GM12872 (cell line): ENCODE measurements around the gene KIFAP3.
A peak's percentile ranks its signal among the peaks of the same experiment; 100 is the strongest.

ENCODE experiments used
- TF ChIP-seq, protein P1 (sequence below): IDR thresholded peaks from 3 replicates; pipeline ENCODE4 v1.5.1; 2011; ENCODE audit warnings: low read depth, mild to moderate bottlenecking, low read length, moderate library complexity; ENCODE audit not compliant: insufficient read depth

KIFAP3 gene

DNA sequence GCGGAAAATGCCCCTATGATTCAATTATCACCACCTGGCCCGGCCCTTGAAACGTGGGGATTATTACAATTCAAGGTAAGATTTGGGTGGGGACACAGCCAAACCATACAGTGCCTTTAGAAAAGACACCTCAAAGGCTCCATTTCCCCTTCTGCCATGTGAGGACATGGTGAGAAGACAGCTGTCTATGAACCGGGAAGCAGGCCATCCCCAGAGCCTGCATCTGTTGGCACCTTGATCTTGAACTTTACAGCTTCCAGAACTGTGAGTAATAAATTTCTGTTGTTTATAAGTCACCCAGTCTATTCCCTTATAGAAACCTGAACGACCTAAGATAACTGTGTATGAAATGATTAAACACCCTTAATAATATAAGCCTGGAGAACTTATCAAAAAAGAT, 61.6 kb downstream of the KIFAP3 start:
- TF ChIP-seq, protein P1, sequence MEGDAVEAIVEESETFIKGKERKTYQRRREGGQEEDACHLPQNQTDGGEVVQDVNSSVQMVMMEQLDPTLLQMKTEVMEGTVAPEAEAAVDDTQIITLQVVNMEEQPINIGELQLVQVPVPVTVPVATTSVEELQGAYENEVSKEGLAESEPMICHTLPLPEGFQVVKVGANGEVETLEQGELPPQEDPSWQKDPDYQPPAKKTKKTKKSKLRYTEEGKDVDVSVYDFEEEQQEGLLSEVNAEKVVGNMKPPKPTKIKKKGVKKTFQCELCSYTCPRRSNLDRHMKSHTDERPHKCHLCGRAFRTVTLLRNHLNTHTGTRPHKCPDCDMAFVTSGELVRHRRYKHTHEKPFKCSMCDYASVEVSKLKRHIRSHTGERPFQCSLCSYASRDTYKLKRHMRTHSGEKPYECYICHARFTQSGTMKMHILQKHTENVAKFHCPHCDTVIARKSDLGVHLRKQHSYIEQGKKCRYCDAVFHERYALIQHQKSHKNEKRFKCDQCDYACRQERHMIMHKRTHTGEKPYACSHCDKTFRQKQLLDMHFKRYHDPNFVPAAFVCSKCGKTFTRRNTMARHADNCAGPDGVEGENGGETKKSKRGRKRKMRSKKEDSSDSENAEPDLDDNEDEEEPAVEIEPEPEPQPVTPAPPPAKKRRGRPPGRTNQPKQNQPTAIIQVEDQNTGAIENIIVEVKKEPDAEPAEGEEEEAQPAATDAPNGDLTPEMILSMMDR = no peak

DNA sequence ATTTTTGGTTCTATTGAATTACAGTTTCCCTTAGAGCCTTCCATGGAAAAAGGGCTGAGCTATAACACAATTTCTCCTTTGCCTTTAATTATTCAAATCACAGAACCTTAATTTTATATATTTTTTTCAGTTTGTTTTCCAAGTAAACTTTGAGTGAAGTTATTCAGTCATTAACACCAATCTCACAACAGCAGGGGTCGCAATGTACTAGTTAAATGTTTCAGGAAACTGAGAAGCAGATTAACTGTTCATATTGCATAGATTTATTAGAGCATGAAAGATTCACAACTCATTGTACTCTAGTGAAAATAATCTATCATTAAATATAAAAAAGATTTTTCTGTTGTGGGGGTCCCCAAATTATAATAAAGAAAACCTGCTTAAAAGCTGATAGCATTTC, 64.1 kb downstream of the KIFAP3 start:
- TF ChIP-seq, protein P1 = peak; percentile 41; the same call in 2 of the 3 replicates

DNA sequence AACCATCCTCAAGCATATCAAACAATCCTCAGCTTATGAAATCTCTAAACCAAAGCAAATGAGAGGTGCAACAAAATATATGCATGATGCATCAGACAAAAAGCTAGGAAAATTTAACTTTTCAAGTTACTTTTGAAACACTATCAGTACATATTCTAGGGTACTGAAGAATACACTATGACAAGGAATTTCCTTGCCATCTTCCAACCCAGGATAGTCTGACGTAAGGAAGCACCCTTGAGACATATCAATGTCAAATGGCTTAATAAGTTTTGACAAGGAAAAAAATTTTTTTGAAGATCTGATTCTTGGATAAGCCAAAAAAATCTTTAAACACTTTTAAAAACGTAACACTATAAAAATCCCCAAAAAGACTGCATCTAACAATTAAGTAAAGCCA, 64.9 kb downstream of the KIFAP3 start:
- TF ChIP-seq, protein P1 = no peak

DNA sequence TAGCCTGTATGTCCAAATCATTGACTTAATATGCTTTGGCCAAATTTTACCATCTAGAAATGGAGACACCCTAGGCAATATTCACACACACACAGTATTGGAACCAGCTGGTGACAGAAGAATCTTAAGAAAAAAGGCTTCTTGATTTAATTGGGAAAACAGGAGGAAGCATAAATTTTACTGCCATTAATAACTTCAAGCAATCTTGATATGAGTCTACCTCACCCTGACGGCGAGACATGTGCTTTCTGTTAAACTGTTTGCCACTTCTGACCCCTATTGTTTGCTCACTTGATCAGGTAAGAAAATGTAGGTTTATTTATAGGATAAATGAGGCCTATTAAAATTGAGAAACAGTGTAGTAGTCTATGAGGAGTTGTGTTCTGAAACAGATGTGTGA, 73.2 kb downstream of the KIFAP3 start:
- TF ChIP-seq, protein P1 = no peak

DNA sequence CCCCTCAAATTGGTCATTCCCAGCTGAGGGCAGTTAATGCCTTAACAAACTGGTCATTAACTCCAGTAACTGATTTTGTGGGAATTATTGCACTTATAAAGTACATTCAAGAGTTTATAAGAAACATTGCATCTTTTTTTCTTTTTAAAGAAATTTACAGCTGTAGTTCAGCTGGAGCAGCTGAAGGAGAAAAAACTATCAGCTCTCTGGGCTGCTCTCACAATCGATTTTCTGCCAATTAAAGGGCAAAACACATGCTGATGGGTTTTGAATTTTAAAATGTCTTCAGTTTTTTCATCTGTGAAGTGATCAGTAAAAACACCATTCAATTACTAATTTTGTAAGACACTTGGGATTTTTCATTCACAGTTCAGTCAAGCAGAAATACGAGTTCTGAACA, 74.7 kb downstream of the KIFAP3 start:
- TF ChIP-seq, protein P1 = no peak

DNA sequence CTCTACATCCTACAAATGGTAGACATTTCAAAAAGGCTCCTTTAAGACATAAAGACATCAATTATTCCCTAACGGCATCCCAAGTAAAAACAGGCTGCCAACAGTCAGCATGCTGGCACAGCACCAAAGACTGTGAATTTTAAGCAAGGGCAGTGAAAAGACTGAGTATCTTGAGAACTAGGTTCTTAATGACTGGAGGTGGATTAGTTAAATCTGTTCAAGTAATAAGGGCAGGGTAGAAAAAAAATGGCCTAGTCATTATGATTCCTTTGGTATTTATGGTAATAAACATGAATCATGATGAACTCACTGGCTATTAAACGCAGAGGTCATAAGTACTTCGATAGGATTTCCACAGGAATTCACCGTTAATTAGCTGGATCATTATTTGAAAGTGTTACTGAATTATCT, 75.2 kb downstream of the KIFAP3 start:
- TF ChIP-seq, protein P1 = no peak

DNA sequence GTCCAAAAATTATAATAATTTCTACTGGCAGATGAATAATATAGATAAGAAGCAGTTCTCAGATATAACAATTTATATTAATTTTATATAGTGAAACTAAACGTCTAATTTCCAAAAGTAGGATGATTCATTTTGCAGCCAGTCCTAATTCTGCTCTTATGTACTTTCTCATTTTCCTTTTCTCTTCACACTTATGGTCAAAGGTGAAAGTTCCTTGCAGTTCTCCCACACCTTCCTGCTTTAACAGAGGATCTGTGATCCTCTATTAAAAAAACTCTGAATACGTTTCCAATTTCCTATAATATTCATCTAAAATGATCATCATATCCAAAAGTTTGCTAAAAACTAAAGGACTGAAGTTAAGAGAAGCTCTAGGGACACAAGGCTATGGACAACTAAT, 78.5 kb downstream of the KIFAP3 start:
- TF ChIP-seq, protein P1 = no peak

DNA sequence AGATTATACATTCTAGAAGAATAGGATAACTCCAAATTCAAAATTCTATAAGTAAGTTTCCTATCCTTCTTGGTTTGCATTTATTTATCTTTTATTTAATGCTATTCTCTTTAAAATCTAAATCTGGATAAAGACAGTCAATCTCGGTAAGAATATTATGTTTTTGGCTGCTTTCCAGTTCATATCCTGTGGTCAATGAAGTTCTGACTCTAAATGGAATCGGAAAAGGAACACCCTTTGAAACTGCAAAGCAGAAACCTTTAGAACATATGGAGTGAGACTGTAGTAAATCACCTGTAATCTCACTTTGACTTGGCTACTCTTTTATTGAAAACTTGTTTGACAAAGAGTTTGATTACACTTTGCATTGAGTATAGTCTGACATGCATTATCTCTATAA, 85.2 kb downstream of the KIFAP3 start:
- TF ChIP-seq, protein P1 = no peak
